A673 (cell line): Measurements from ENCODE around the gene CENPO. TPM values are rescaled to one million over a fixed set of nuclear protein-coding genes. Genes with fewer than 3 reads are reported as not detected.

ENCODE experiments used
- BruUV-seq: library from RNA; stranded (reverse); fragments of 400-500 nt; replicated peaks from 2 replicates; lab custom pipeline; 2021; lab: Mats Ljungman, UMichigan
- CTCF ChIA-PET: fragments of 300-600 bp; sonication (Branson Sonifier 250); formaldehyde crosslinking; loops from one replicate; lab custom pipeline; 2022; ENCODE audit warnings: antibody characterized with exemption; lab: Charles Lee
- POLR2A ChIA-PET: fragments of 300-600 bp; sonication (Branson Sonifier 250); formaldehyde crosslinking; loops from one replicate; lab custom pipeline; 2022; ENCODE audit warnings: antibody characterized with exemption; ENCODE audit not compliant: low non-redundant PET; lab: Charles Lee
- DNase-seq: peaks from one replicate; pipeline ENCODE4 v3.0.0-alpha.2; 2015; ENCODE audit warnings: low spot score
- H3K27ac ChIP-seq: fragments of 200-600 bp; sonication (generic); 2 replicates; pipeline ENCODE4 v1.5.1; 2016; ENCODE audit warnings: mixed run types, low read depth, mild to moderate bottlenecking, mixed read lengths, antibody characterized with exemption, low read length; ENCODE audit not compliant: poor library complexity, severe bottlenecking
- H3K27me3 ChIP-seq: fragments of 200-600 bp; sonication (generic); replicated peaks from 2 replicates; pipeline ENCODE4 v1.6.1; 2017; ENCODE audit warnings: mixed run types, low read depth, mild to moderate bottlenecking, mixed read lengths, antibody characterized with exemption, low read length; ENCODE audit not compliant: insufficient read depth, poor library complexity
- H3K36me3 ChIP-seq: fragments of 200-600 bp; sonication (generic); 2 replicates; pipeline ENCODE4 v1.6.1; 2016; ENCODE audit warnings: mixed run types, mild to moderate bottlenecking, mixed read lengths, antibody characterized with exemption, low read length; ENCODE audit not compliant: insufficient read depth, poor library complexity, severe bottlenecking
- H3K4me1 ChIP-seq: fragments of 200-600 bp; sonication (generic); 2 replicates; pipeline ENCODE4 v1.6.1; 2017; ENCODE audit warnings: mixed run types, mild to moderate bottlenecking, mixed read lengths, antibody characterized with exemption, low read length; ENCODE audit not compliant: insufficient read depth, poor library complexity, severe bottlenecking
- H3K4me3 ChIP-seq: fragments of 200-600 bp; sonication (generic); 2 replicates; pipeline ENCODE4 v1.5.1; 2016; ENCODE audit warnings: low read depth, mixed run types, mild to moderate bottlenecking, mixed read lengths, low read length; ENCODE audit not compliant: poor library complexity, severe bottlenecking
- H3K9me3 ChIP-seq: fragments of 200-600 bp; sonication (generic); 2 replicates; pipeline ENCODE4 v1.6.1; 2016; ENCODE audit warnings: mixed run types, low read depth, mild to moderate bottlenecking, mixed read lengths, antibody characterized with exemption, low read length; ENCODE audit not compliant: poor library complexity, severe bottlenecking
- EZH2 ChIP-seq: fragments of 200-600 bp; sonication (generic); IDR thresholded peaks from 2 replicates; pipeline ENCODE4 v1.6.1; 2017; ENCODE audit warnings: borderline replicate concordance, low read depth, mild to moderate bottlenecking, mixed read lengths, antibody characterized with exemption, low read length; ENCODE audit not compliant: poor library complexity, severe bottlenecking
- intact Hi-C: fragments of 100-400 bp; cut with micrococcal nuclease; formaldehyde crosslinking; loops from one replicate; pipeline ENCODE4 v1.10.0; 2022; ENCODE audit not compliant: unreplicated experiment
- total RNA-seq: library from RNA; stranded (reverse); gene quantifications from 2 replicates; pipeline ENCODE4 v1.2.3, GENCODE V29; 2021
- TF ChIP-seq, protein P1 (sequence below): fragments of 300-800, 200-600 bp; sonication (generic); conservative IDR thresholded peaks from 2 replicates; pipeline ENCODE4 v1.5.1; 2017; ENCODE audit warnings: low read depth, mild to moderate bottlenecking, antibody characterized with exemption, low read length, moderate library complexity, mixed read lengths

CENPO gene
- total RNA-seq, 1 experiment from 2014 or later = 69.4 TPM

GRCh38 chr2:24856791-24857211 is 63.6 kb downstream of the CENPO start:
- no peaks in the 10 kb centered on the region for H3K27me3 ChIP-seq
- DNase-seq = no peak
- H3K4me1 ChIP-seq = no peaks in the 10 kb centered on the region
- H3K27ac ChIP-seq = no peak overlapping the region
- intact Hi-C loops = no loop called here
- H3K4me3 ChIP-seq = no peak overlapping the region
- ChIA-PET POLR2A (no interaction called here), CTCF (no interaction called here)
- TF ChIP-seq EZH2 = no peak
- TF ChIP-seq, protein P1, sequence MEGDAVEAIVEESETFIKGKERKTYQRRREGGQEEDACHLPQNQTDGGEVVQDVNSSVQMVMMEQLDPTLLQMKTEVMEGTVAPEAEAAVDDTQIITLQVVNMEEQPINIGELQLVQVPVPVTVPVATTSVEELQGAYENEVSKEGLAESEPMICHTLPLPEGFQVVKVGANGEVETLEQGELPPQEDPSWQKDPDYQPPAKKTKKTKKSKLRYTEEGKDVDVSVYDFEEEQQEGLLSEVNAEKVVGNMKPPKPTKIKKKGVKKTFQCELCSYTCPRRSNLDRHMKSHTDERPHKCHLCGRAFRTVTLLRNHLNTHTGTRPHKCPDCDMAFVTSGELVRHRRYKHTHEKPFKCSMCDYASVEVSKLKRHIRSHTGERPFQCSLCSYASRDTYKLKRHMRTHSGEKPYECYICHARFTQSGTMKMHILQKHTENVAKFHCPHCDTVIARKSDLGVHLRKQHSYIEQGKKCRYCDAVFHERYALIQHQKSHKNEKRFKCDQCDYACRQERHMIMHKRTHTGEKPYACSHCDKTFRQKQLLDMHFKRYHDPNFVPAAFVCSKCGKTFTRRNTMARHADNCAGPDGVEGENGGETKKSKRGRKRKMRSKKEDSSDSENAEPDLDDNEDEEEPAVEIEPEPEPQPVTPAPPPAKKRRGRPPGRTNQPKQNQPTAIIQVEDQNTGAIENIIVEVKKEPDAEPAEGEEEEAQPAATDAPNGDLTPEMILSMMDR = no peak
- H3K36me3 ChIP-seq = no peaks in the 10 kb centered on the region
- no peaks in the 10 kb centered on the region for H3K9me3 ChIP-seq
- no TSS peak for BruUV-seq

GRCh38 chr2:24857746-24858145 is 64.5 kb downstream of the CENPO start:
- TF ChIP-seq, protein P1 = no peak
- TF ChIP-seq EZH2 = no peak
- no peaks in the 10 kb centered on the region for H3K36me3 ChIP-seq
- no peaks in the 10 kb centered on the region for H3K27me3 ChIP-seq
- intact Hi-C loops = no loop called here
- POLR2A ChIA-PET = no interaction called here
- CTCF ChIA-PET = no interaction called here
- BruUV-seq = no TSS peak
- H3K27ac ChIP-seq = no peak overlapping the region
- no peaks in the 10 kb centered on the region for H3K9me3 ChIP-seq
- no peak for DNase-seq
- H3K4me3 ChIP-seq = no peak overlapping the region
- H3K4me1 ChIP-seq = no peaks in the 10 kb centered on the region

DNA sequence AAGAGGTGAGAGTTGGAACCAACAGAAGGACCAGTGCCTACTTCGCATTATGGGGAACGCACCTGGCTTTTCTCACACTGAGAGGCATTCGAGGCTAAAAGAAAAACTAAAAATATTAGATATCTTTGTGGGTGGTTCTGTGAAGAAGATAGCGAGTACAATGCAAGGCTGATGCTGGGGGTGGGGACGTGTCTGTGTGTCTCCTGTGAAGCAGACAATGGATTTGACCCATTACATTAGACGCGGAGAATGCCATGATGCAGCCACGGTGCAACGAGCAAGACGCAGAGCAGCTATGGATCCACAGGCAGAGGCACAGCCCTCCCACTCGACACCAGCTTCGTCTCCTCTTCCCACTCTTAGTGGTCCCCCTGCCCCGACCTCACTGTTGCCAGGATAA is 65.8 kb downstream of the CENPO start:
- ChIA-PET CTCF (no interaction called here), POLR2A (no interaction called here)
- TF ChIP-seq, protein P1 = no peak
- no peak for TF ChIP-seq EZH2
- H3K27me3 ChIP-seq = no peaks in the 10 kb centered on the region
- intact Hi-C loops = no loop called here
- no peak overlapping the region for H3K27ac ChIP-seq
- DNase-seq = no peak
- no TSS peak for BruUV-seq
- no peaks in the 10 kb centered on the region for H3K9me3 ChIP-seq
- no peaks in the 10 kb centered on the region for H3K4me1 ChIP-seq
- no peak overlapping the region for H3K4me3 ChIP-seq
- no peaks in the 10 kb centered on the region for H3K36me3 ChIP-seq
